HCT116 (cell line): Measurements from ENCODE around the gene ADGRV1.

Experiments
- CEBPB ChIP-seq: IDR thresholded peaks from 2 replicates; pipeline ENCODE4 v1.6.1; 2012; ENCODE audit warnings: low read depth
- CTCF ChIP-seq, 3 experiments: fragments of 200-600 bp in 1 of 3; sonication (generic) in 1 of 3; IDR thresholded peaks in 2 of 3; conservative IDR thresholded peaks in 1 of 3; 2 replicates each; pipeline ENCODE4 v1.5.1; 2012 to 2017; ENCODE audit warnings: low read depth in 2 of 3, low read length in 2 of 3, antibody characterized with exemption in 1 of 3, borderline replicate concordance in 1 of 3, control low read depth in 1 of 3, mild to moderate bottlenecking in 1 of 3, mixed read lengths in 1 of 3, mixed run types in 1 of 3, moderate library complexity in 1 of 3; ENCODE audit not compliant: insufficient read depth in 1 of 3
- EZH2 ChIP-seq: fragments of 200-600 bp; sonication (generic); IDR thresholded peaks from 2 replicates; pipeline ENCODE4 v1.6.1; 2017; ENCODE audit warnings: antibody characterized with exemption, mixed run types
- JUND ChIP-seq: IDR thresholded peaks from 2 replicates; pipeline ENCODE4 v1.6.1; 2012
- POLR2A ChIP-seq: IDR thresholded peaks from 2 replicates; pipeline ENCODE4 v1.7.0; 2011; ENCODE audit warnings: borderline replicate concordance; ENCODE audit not compliant: insufficient read depth, insufficient read length; ENCODE audit errors: extremely low read depth
- RAD21 ChIP-seq: IDR thresholded peaks from 2 replicates; pipeline ENCODE4 v1.6.1; 2012; ENCODE audit warnings: low read depth, mild to moderate bottlenecking
- SRF ChIP-seq: IDR thresholded peaks from 2 replicates; pipeline ENCODE4 v1.6.1; 2012; ENCODE audit warnings: low read depth
- ZNF274 ChIP-seq: fragments of 200-500 bp; sonication (Bioruptor generic); IDR thresholded peaks from 2 replicates; pipeline ENCODE4 v1.6.1; 2014; ENCODE audit warnings: mild to moderate bottlenecking, low read depth, low read length, inconsistent platforms

GRCh38 chr5:90707698-90708097, 149.1 kb downstream of the ADGRV1 start:
- TF ChIP-seq CTCF (IDR thresholded peaks at IDR 0.05 in 2 of 3, conservative IDR thresholded peaks at IDR 0.05 in 1 of 3; ENCODE audit: borderline replicate concordance in 1 of 3, insufficient read depth in 1 of 3, low read depth in 2 of 3, low read length in 2 of 3) (no peak), SRF (no peak), EZH2 (no peak), RAD21 (no peak), JUND (no peak), ZNF274 (no peak), POLR2A (no peak), CEBPB (no peak)
